HEK293T (cell line): ENCODE results near the gene SPI1.
A peak's percentile ranks its signal among the peaks of the same experiment; 100 is the strongest.

Source experiments
- CTCF ChIA-PET: fragments of 350-600 bp; formaldehyde crosslinking; extraction: SDS; loops from one replicate; lab custom pipeline; 2021; ENCODE audit warnings: antibody characterized with exemption, inconsistent platforms; lab: Yijun Ruan, JAX
- POLR2A ChIA-PET: fragments of 350-600 bp; formaldehyde crosslinking; extraction: SDS; loops from one replicate; lab custom pipeline; 2020; ENCODE audit warnings: antibody characterized with exemption, inconsistent platforms; lab: Yijun Ruan, JAX
- DNase-seq: peaks from one replicate; pipeline ENCODE4 v3.0.0; 2012; ENCODE audit warnings: mixed read lengths; ENCODE audit errors: extremely low spot score
- ARNT ChIP-seq: fragments of 450-650 bp; IDR thresholded peaks from 2 replicates; pipeline ENCODE4 v1.6.1; 2017; ENCODE audit warnings: mild to moderate bottlenecking
- BHLHE40 ChIP-seq: fragments of 450-650 bp; IDR thresholded peaks from 2 replicates; pipeline ENCODE4 v1.6.1; 2016; ENCODE audit warnings: mild to moderate bottlenecking, moderate library complexity, borderline replicate concordance
- CTBP1 ChIP-seq: fragments of 450-650 bp; IDR thresholded peaks from 2 replicates; pipeline ENCODE4 v1.6.1; 2016; ENCODE audit warnings: borderline replicate concordance
- ELF4 ChIP-seq: fragments of 450-650 bp; IDR thresholded peaks from 2 replicates; pipeline ENCODE4 v1.6.1; 2017; ENCODE audit warnings: antibody characterized with exemption
- FOXA1 ChIP-seq: fragments of 450-650 bp; IDR thresholded peaks from 2 replicates; pipeline ENCODE4 v1.6.1; 2016; ENCODE audit warnings: mild to moderate bottlenecking
- FOXK2 ChIP-seq: fragments of 450-650 bp; IDR thresholded peaks from 2 replicates; pipeline ENCODE4 v1.6.1; 2016; ENCODE audit warnings: mild to moderate bottlenecking
- FOXM1 ChIP-seq: fragments of 450-650 bp; IDR thresholded peaks from 2 replicates; pipeline ENCODE4 v1.6.1; 2017; ENCODE audit warnings: mild to moderate bottlenecking, borderline replicate concordance
- HDGF ChIP-seq: fragments of 450-650 bp; IDR thresholded peaks from 2 replicates; pipeline ENCODE4 v1.6.1; 2017; ENCODE audit warnings: antibody characterized with exemption, borderline replicate concordance
- L3MBTL2 ChIP-seq: fragments of 450-650 bp; conservative IDR thresholded peaks from 2 replicates; pipeline ENCODE4 v1.6.1; 2016; ENCODE audit warnings: mild to moderate bottlenecking
- LEF1 ChIP-seq: fragments of 450-650 bp; IDR thresholded peaks from 2 replicates; pipeline ENCODE4 v1.6.1; 2017; ENCODE audit warnings: mild to moderate bottlenecking, borderline replicate concordance
- NFRKB ChIP-seq: fragments of 450-650 bp; IDR thresholded peaks from 2 replicates; pipeline ENCODE4 v1.6.1; 2016; ENCODE audit warnings: mild to moderate bottlenecking, moderate library complexity
- PKNOX1 ChIP-seq: fragments of 450-650 bp; IDR thresholded peaks from 2 replicates; pipeline ENCODE4 v1.6.1; 2016
- SP1 ChIP-seq: fragments of 450-650 bp; IDR thresholded peaks from 2 replicates; pipeline ENCODE4 v1.6.1; 2017
- SUZ12 ChIP-seq: fragments of 450-650 bp; IDR thresholded peaks from 2 replicates; pipeline ENCODE4 v1.6.1; 2016; ENCODE audit warnings: mild to moderate bottlenecking
- TARDBP ChIP-seq: fragments of 450-650 bp; IDR thresholded peaks from 2 replicates; pipeline ENCODE4 v1.6.1; 2016
- ZNF384 ChIP-seq: fragments of 450-650 bp; IDR thresholded peaks from 2 replicates; pipeline ENCODE4 v1.6.1; 2016

The SPI1 gene

GRCh38 chr11:47355283-47356128 lies 22.8 kb downstream of the SPI1 start:
- POLR2A ChIA-PET = interaction anchor here (0.7 to 2.1 kb wide), 6 partner anchors 19 to 184 kb away, joined by 3 to 5 read pairs (median 3); partner anchors contain the start of gene ACP2
- peak; percentile 89 for DNase-seq
- peak; percentile 33; the same call in 1 of the 2 replicates for TF ChIP-seq PKNOX1
- peak; percentile 86 for TF ChIP-seq CTBP1
- TF ChIP-seq FOXK2 = no peak
- CTCF ChIA-PET = interaction anchor here (0.6 to 2.3 kb wide), 41 partner anchors 13 to 236 kb away, joined by 3 to 22 read pairs (median 3); partner anchors contain the start of genes ACP2, DDB2 and NR1H3

- no peak for DNase-seq
- POLR2A ChIA-PET = interaction anchor here (0.7 to 2.1 kb wide), 7 partner anchors 20 to 184 kb away, joined by 3 to 5 read pairs (median 3); partner anchors contain the start of gene ACP2
- CTCF ChIA-PET = interaction anchor here (0.6 to 2.3 kb wide), 43 partner anchors 12 to 235 kb away, joined by 3 to 22 read pairs (median 3); partner anchors contain the start of genes ACP2, DDB2 and NR1H3
Measured at GRCh38 chr11:47354913-47355282, 23.4 kb downstream of the SPI1 start.

GRCh38 chr11:47353978-47354774 lies 24.2 kb downstream of the SPI1 start:
- no peak for TF ChIP-seq TARDBP
- no peak for TF ChIP-seq HDGF
- no peak for TF ChIP-seq FOXM1
- TF ChIP-seq BHLHE40 = no peak
- no peak for TF ChIP-seq FOXA1
- no peak for TF ChIP-seq ELF4
- no peak for TF ChIP-seq FOXK2
- TF ChIP-seq ARNT = no peak
- DNase-seq = no peak
- POLR2A ChIA-PET = interaction anchor here (0.6 to 2.1 kb wide), 6 partner anchors 83 to 183 kb away, joined by 3 to 5 read pairs (median 4); partner anchors contain the start of gene ACP2
- CTCF ChIA-PET = interaction anchor here (0.6 to 2.3 kb wide), 9 partner anchors 12 to 176 kb away, joined by 3 to 22 read pairs (median 4); no protein-coding TSS in a partner anchor

More at GRCh38 chr11:47354913-47355282, 23.4 kb downstream of the SPI1 start:
- no peak for TF ChIP-seq TARDBP
- no peak for TF ChIP-seq SP1
- no peak for TF ChIP-seq ARNT
- TF ChIP-seq NFRKB = no peak
- no peak for TF ChIP-seq ZNF384
- no peak for TF ChIP-seq FOXK2
- TF ChIP-seq FOXM1 = no peak
- TF ChIP-seq ELF4 = no peak
- TF ChIP-seq PKNOX1 = no peak
- TF ChIP-seq CTBP1 = no peak
- TF ChIP-seq SUZ12 = no peak
- no peak for TF ChIP-seq LEF1
- no peak for TF ChIP-seq HDGF

GRCh38 chr11:47352556-47352955 lies 25.8 kb downstream of the SPI1 start, which contains the start of gene MYBPC3:
Gene MYBPC3 (minus strand): TSS chr11:47352702. CDS start chr11:47352647, 55 bp downstream.
- ChIA-PET POLR2A (no interaction called here), CTCF (no interaction called here)
- DNase-seq = no peak
- TF ChIP-seq SP1 = no peak
- no peak for TF ChIP-seq FOXA1
- no peak for TF ChIP-seq CTBP1
- TF ChIP-seq ELF4 = no peak
- no peak for TF ChIP-seq FOXM1
- TF ChIP-seq SUZ12 = no peak
- TF ChIP-seq ZNF384 = no peak
- TF ChIP-seq BHLHE40 = no peak
- TF ChIP-seq L3MBTL2 = no peak
- TF ChIP-seq FOXK2 = no peak
- no peak for TF ChIP-seq HDGF
- no peak for TF ChIP-seq PKNOX1
- no peak for TF ChIP-seq TARDBP
- no peak for TF ChIP-seq LEF1
- no peak for TF ChIP-seq NFRKB
- no peak for TF ChIP-seq ARNT

- no peak for TF ChIP-seq NFRKB
- no peak for TF ChIP-seq ZNF384
- no peak for TF ChIP-seq L3MBTL2
- TF ChIP-seq HDGF = no peak
- TF ChIP-seq BHLHE40 = no peak
- TF ChIP-seq SUZ12 = no peak
- no peak for TF ChIP-seq PKNOX1
- TF ChIP-seq FOXM1 = no peak
- TF ChIP-seq LEF1 = no peak
- TF ChIP-seq ARNT = no peak
- no peak for TF ChIP-seq ELF4
- TF ChIP-seq TARDBP = no peak
- no peak for TF ChIP-seq FOXA1
- TF ChIP-seq FOXK2 = no peak
- TF ChIP-seq CTBP1 = no peak
- DNase-seq = no peak
- ChIA-PET CTCF (no interaction called here), POLR2A (interaction anchor here (0.9 to 1.0 kb wide), 2 partner anchors 81 to 103 kb away, joined by 3 to 5 read pairs; partner anchors contain the start of gene ACP2)
Measured at GRCh38 chr11:47351156-47352126, 26.9 kb downstream of the SPI1 start.
